ENCODE measurements around the gene LAMA3. TPM values are rescaled to one million over a fixed set of nuclear protein-coding genes. Genes with fewer than 3 reads are reported as not detected.

LAMA3 gene
- total RNA-seq, 2 donors from 2014 or later, result 0.19 TPM; not detected in 1

DNA sequence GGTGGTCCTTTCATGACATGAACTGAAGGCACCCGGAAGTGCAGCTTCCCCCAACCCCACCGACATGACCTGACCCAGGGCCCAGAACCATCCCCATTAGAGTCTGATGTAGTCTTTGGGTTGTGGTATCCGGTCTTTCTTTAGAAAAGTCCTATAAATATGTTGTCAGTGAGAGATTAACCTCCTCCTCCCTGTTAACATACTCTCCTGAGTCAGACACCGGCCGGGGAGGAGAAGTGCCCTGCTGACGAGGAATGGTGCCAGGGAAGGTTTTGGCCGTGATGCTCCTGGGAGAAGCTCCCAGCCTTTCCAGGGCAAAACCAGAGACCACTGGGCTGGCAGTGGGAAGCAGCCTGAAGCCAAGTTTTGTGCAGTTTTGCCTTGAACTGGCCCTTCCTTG, 109.0 kb downstream of the LAMA3 start:
- H3K27ac Mint-ChIP-seq, result no peak overlapping the region
- ATAC-seq (replicated peaks in 1 of 2), result no peak

DNA sequence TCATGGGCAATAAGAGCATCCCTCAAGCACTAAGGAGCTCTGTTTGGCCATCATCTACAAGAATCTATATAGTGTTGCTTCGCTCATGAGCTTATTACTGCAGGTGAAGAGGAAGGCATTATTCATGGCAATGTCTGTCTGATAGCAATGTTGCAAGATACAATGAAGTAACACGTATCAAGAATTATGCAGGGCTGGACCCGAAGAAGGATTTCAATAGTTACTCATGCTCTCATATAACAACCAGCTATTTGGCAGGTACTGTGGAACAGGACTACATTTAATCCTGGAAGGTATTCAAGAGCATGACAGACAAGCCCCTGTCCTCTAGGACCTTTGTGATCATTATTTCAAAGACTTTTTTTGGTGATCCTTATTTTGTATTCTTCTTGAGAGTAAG, 109.6 kb downstream of the LAMA3 start:
- ATAC-seq (replicated peaks in 1 of 2) (no peak), DNase-seq (no peak)
- no peak overlapping the region for H3K27ac Mint-ChIP-seq
- no peak overlapping the region for H3K4me3 Mint-ChIP-seq
- H3K4me1 Mint-ChIP-seq (ENCODE audit: low read depth), result no peaks in the 10 kb centered on the region
- H3K27me3 Mint-ChIP-seq (ENCODE audit: low read depth), result peaks cover 5% of the 10 kb centered on the region
- H3K36me3 Mint-ChIP-seq (ENCODE audit: insufficient read depth in 2 of 2), result no peaks in the 10 kb centered on the region
- peaks cover 0 to 3% of the 10 kb centered on the region in 2 donors for H3K9me3 Mint-ChIP-seq

More for the DNA sequence above, 109.0 kb downstream of the LAMA3 start:
- H3K36me3 Mint-ChIP-seq (ENCODE audit: insufficient read depth in 2 of 2), result no peaks in the 10 kb centered on the region
- DNase-seq, result no peak
- H3K4me3 Mint-ChIP-seq, result no peak overlapping the region
- peaks cover 0 to 3% of the 10 kb centered on the region in 2 donors for H3K9me3 Mint-ChIP-seq
- no peaks in the 10 kb centered on the region for H3K4me1 Mint-ChIP-seq (ENCODE audit: low read depth)
- peaks cover 5% of the 10 kb centered on the region for H3K27me3 Mint-ChIP-seq (ENCODE audit: low read depth)

DNA sequence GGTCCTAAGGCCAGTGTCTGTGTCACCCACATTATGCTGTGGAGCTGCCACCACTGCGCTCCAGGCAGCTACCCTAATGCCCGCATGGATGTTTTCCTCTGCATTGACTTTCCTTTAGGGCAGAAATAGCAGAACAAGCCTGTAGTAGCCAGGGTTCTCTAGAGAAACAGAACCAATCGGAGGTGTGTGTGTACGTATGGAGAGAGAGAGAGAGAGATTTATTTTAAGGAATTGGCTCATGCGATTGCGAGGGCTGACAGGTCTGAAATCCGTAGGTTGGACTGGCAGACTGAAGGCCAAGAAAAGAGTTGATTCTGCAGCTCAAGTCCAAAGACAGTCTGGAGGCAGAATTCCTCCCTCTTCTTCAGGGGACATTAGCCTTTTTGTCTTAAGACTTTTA, 110.3 kb downstream of the LAMA3 start:
- no peak overlapping the region for H3K27ac Mint-ChIP-seq

DNA sequence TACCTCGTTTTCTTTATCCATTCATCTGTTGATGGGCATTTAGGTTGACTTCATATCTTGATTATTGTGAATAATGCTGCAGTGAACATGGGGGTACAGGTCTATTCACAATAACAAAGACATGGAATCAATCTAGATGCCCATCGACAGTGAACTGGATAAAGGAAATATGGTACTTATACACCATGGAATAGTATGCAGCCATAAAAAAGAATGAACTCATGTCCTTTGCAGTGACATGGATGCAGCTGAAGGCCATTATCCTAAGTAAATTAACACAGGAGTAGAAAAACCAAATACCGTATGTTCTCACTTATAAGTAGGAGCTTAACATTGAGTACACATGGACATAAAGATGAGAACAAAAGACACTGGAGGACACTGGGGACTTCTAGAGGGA, 111.6 kb downstream of the LAMA3 start:
- DNase-seq (no peak), ATAC-seq (replicated peaks in 1 of 2) (no peak)
- peaks cover 5% of the 10 kb centered on the region for H3K27me3 Mint-ChIP-seq (ENCODE audit: low read depth)
- no peak overlapping the region for H3K27ac Mint-ChIP-seq
- peaks cover 0 to 3% of the 10 kb centered on the region in 2 donors for H3K9me3 Mint-ChIP-seq
- no peaks in the 10 kb centered on the region for H3K36me3 Mint-ChIP-seq (ENCODE audit: insufficient read depth in 2 of 2)
- no peak overlapping the region for H3K4me3 Mint-ChIP-seq
- H3K4me1 Mint-ChIP-seq (ENCODE audit: low read depth), result no peaks in the 10 kb centered on the region

More for the DNA sequence above, 110.3 kb downstream of the LAMA3 start:
- H3K4me3 Mint-ChIP-seq, result no peak overlapping the region
- H3K36me3 Mint-ChIP-seq (ENCODE audit: insufficient read depth in 2 of 2), result no peaks in the 10 kb centered on the region
- H3K9me3 Mint-ChIP-seq, result peaks cover 0 to 3% of the 10 kb centered on the region in 2 donors
- DNase-seq (no peak), ATAC-seq (replicated peaks in 1 of 2) (no peak)
- peaks cover 5% of the 10 kb centered on the region for H3K27me3 Mint-ChIP-seq (ENCODE audit: low read depth)
- H3K4me1 Mint-ChIP-seq (ENCODE audit: low read depth), result no peaks in the 10 kb centered on the region

DNA sequence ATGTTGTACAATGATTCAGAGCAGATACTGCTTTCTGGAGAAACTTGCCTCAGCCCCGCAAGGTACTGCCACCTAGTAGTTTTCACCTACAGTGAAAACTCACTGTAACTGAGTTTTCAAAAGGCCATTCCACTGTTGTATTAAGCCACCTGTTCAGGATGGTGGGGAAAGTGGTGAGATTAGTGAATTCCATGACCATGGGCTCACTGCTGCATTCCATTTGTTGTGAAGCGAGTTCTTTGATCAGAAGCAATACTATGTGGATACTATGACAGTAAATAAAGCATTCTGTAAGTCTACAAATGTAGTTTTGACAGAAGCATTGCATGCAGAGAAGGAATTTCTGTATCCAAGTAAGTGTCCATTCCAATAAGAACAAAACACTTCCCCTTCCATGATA, 113.6 kb downstream of the LAMA3 start:
- no peak for DNase-seq
- Mint-ChIP-seq H3K4me3 (no peak overlapping the region), H3K27ac (no peak overlapping the region), H3K27me3 (ENCODE audit: low read depth) (peaks cover 5% of the 10 kb centered on the region), H3K4me1 (ENCODE audit: low read depth) (no peaks in the 10 kb centered on the region), H3K36me3 (ENCODE audit: insufficient read depth in 2 of 2) (no peaks in the 10 kb centered on the region), H3K9me3 (peaks cover 3% of the 10 kb centered on the region in 2 donors)
- ATAC-seq (replicated peaks in 1 of 2), result no peak

DNA sequence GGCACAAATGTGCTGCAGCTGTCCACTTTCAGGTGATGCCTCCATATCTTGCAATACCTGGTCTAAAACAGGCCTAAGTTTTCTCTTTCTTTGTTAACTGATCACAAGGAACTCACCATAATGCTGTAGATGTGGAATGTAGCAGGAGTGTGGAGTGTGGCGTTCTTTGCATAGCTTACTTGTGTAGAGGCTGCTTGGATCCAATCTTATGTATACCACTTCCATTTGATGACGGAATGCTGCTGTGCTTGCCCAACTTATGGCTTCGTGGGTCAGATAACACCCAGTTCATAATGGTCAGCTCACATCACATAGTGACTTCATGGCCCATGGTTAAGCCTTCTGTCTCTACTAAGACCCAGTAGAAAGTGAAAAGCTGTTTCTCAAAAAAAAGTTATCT, 114.5 kb downstream of the LAMA3 start:
- DNase-seq (no peak), ATAC-seq (replicated peaks in 1 of 2) (no peak)
- no peaks in the 10 kb centered on the region for H3K27me3 Mint-ChIP-seq (ENCODE audit: low read depth)

DNA sequence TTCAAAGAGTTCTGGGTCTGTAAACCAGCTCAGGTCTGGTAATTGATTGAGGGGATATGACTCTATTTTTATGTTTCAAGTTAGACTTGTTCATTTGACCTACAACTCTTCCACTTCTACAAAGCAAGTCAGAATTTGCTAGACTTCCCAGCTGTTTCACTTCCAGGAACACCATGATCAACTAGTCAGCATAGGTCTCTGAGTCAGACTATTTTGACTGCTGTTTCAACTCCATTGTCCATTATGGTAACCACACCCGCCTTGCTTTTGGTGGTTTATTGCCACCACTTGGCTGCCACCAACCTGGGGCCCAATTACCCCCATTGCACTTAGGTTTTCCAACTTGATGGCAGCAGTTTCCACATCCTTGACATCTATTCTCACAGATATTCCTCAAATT, 116.6 kb downstream of the LAMA3 start:
- H3K4me1 Mint-ChIP-seq (ENCODE audit: low read depth), result peaks cover 9% of the 10 kb centered on the region
- H3K27me3 Mint-ChIP-seq (ENCODE audit: low read depth), result no peaks in the 10 kb centered on the region
- H3K36me3 Mint-ChIP-seq (ENCODE audit: insufficient read depth in 2 of 2), result no peaks in the 10 kb centered on the region
- H3K27ac Mint-ChIP-seq, result no peak overlapping the region
- peaks cover 2 to 3% of the 10 kb centered on the region in 2 donors for H3K9me3 Mint-ChIP-seq
- DNase-seq (no peak), ATAC-seq (replicated peaks in 1 of 2) (peak in 1 of 2 donors; percentile 66)
- H3K4me3 Mint-ChIP-seq, result no peak overlapping the region

More for the DNA sequence above, 114.5 kb downstream of the LAMA3 start:
- Mint-ChIP-seq H3K36me3 (ENCODE audit: insufficient read depth in 2 of 2) (no peaks in the 10 kb centered on the region), H3K4me3 (no peak overlapping the region), H3K27ac (no peak overlapping the region), H3K4me1 (ENCODE audit: low read depth) (no peaks in the 10 kb centered on the region), H3K9me3 (peaks cover 3% of the 10 kb centered on the region in 2 donors)

DNA sequence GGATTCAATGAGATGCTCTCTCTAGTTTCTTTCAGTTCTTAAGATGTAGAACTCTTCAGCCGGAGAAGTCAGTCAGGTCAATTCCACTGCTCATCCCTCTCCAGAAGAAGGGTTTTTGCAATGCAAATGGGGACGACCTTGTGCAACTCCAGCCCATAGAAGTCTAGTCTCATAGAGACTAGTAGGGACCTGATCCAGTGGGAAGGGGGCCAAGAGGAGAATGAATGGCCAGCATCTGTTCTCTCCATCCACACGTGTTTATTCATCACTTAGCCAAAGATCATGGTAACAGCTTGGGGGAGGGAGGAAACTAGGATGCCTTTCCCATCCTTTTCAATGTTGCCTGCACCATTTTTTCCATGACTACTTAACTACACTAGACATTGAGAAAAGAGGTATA, 120.2 kb downstream of the LAMA3 start:
- Mint-ChIP-seq H3K9me3 (peaks cover 0 to 3% of the 10 kb centered on the region in 2 donors), H3K4me1 (ENCODE audit: low read depth) (peaks cover 15% of the 10 kb centered on the region)

DNA sequence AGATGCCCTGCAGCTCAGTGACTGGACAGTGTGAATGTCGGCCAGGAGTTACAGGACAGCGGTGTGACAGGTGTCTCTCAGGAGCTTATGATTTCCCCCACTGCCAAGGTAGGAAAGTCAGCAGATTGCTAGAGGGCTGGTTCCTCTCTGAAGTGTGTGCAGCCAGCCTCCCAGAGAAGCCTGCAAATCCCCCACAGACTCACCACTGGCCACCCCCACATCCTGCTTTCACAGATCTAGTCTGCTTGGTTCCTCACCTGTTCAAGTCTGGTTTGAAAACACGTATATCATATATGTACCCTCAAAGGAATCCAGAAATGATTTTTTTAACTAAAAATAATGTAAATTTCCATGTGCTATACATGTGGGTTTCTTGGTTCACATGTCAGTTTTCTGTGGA, 121.1 kb downstream of the LAMA3 start:
- Mint-ChIP-seq H3K36me3 (ENCODE audit: insufficient read depth in 2 of 2) (no peaks in the 10 kb centered on the region), H3K9me3 (peaks cover 0 to 3% of the 10 kb centered on the region in 2 donors), H3K27ac (no peak overlapping the region), H3K4me1 (ENCODE audit: low read depth) (peaks cover 15% of the 10 kb centered on the region), H3K27me3 (ENCODE audit: low read depth) (no peaks in the 10 kb centered on the region), H3K4me3 (no peak overlapping the region)
- DNase-seq (peak in 1 of 2 donors; percentile 44), ATAC-seq (replicated peaks in 1 of 2) (peak; percentile 87 to 89)

More for the DNA sequence above, 120.2 kb downstream of the LAMA3 start:
- Mint-ChIP-seq H3K4me3 (no peak overlapping the region), H3K27me3 (ENCODE audit: low read depth) (no peaks in the 10 kb centered on the region), H3K27ac (no peak overlapping the region), H3K36me3 (ENCODE audit: insufficient read depth in 2 of 2) (no peaks in the 10 kb centered on the region)
- ATAC-seq (replicated peaks in 1 of 2), result no peak
- DNase-seq, result no peak

DNA sequence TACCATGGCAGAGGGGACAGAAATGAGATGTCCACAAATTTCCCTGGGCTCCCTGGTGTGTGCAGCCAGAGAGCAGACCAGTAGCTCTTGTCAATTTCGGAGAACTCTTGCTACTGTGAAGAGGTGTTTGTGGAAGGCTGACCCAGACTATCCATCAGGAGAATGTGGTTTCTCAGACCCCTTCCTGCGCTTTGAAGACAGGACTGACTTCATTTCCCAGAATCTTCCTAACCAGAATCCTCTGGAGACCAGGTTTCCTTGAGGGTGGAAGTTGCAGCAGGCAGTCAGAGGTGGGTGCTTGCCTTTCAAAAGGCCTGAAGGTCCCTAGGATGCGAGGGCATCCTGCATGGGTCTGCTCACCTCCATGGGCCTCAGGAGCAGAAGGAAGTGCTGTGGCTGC, 121.9 kb downstream of the LAMA3 start:
- no peak overlapping the region for H3K4me3 Mint-ChIP-seq
- peaks cover 15% of the 10 kb centered on the region for H3K4me1 Mint-ChIP-seq (ENCODE audit: low read depth)
- H3K36me3 Mint-ChIP-seq (ENCODE audit: insufficient read depth in 2 of 2), result no peaks in the 10 kb centered on the region
- DNase-seq (no peak), ATAC-seq (replicated peaks in 1 of 2) (no peak)
- H3K9me3 Mint-ChIP-seq, result peaks cover 0 to 3% of the 10 kb centered on the region in 2 donors
- no peaks in the 10 kb centered on the region for H3K27me3 Mint-ChIP-seq (ENCODE audit: low read depth)
- no peak overlapping the region for H3K27ac Mint-ChIP-seq

DNA sequence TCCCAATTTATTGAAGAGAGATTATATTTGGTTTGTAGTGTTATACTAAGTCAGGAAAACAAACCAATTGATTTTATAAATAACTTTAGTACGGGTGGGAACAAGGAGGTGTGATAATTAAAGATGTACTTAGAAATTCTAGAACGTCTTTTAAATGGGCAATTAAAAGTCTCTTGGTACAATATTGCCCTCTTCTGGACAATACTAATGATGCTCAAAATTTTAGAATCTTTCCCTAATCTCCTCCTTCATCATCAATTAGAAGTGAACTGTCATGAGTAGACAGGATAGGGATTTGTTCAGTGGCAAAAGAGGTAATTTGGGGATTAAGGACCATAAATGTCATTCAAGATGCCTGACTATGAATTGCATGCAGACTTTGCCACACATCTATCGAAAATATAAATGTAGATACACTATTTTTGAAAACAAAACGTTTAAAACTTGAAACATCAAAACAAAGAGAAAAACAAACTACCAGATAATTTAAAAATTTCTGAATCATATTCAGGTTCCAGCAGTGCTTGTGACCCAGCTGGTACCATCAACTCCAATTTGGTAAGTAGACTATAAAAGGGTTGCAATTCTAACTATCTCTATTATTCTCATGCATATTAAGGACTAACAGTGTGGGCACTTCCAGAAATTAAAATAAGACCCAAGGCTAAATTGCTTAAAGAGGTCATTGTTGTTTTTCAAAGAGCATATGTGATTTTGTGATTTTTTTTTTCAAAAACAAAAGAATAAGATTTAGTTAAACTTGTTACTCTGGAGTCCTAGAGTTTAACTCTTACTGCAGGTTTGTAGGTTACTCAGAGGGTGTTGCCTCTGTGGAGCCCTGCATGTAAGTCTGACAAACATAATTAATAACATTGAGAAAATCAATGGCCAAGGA, 123.5 kb downstream of the LAMA3 start:
- Mint-ChIP-seq H3K27me3 (ENCODE audit: low read depth) (no peaks in the 10 kb centered on the region), H3K27ac (peak overlapping the region; percentile 49), H3K36me3 (ENCODE audit: insufficient read depth in 2 of 2) (no peaks in the 10 kb centered on the region), H3K4me3 (no peak overlapping the region), H3K4me1 (ENCODE audit: low read depth) (peaks cover 15% of the 10 kb centered on the region), H3K9me3 (no peaks in the 10 kb centered on the region)
- DNase-seq (no peak), ATAC-seq (replicated peaks in 1 of 2) (no peak)

DNA sequence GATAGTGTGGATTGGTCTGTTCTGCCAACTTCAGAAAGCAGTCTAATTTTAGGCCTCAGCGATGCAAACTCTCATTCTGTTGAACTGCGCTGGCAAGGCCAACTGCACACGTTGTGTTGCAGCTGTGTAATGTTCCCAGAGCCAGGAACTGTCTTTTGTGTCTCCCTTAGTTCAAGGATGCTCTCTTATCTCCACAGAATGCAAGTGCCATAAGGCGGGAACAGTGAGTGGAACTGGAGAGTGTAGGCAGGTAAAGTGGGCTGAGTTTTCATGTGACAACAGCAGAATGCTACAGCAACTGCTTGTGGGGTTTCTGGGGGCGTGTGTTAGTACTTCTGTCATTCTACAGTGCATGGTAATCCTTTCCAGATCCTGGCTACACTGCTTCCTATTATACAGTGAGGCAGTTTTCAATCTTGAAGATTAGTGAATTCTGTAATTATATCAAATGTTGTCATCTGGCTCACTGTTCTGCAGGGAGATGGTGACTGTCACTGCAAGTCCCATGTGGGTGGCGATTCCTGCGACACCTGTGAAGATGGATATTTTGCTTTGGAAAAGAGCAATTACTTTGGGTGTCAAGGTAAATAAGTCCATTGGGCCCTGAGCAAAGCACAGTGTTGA, 125.8 kb downstream of the LAMA3 start:
- no peak for ATAC-seq (replicated peaks in 1 of 2)
- peaks cover 14% of the 10 kb centered on the region for H3K4me1 Mint-ChIP-seq (ENCODE audit: low read depth)
- H3K4me3 Mint-ChIP-seq, result no peak overlapping the region
- H3K27me3 Mint-ChIP-seq (ENCODE audit: low read depth), result no peaks in the 10 kb centered on the region
- H3K9me3 Mint-ChIP-seq, result no peaks in the 10 kb centered on the region
- no peak for DNase-seq
- H3K27ac Mint-ChIP-seq, result no peak overlapping the region
- H3K36me3 Mint-ChIP-seq (ENCODE audit: insufficient read depth in 2 of 2), result no peaks in the 10 kb centered on the region

DNA sequence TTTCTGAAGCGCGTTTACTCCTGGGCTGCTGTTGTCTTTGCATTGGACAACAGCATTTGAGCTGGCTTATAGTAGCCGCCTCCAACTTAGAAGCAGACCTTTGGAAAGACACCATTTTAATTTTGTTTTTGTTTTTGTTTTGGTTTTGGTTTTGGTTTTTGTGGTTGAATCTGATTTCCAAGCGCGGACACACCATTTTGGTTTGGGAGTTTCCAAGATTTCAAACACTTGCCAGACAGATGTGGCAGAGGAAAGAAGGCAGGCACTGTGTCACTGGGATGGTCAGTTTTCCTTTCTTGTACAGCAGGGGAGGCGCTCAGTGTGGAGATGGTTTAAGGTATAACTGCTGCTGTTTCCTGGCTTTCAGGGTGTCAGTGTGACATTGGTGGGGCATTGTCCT, 126.8 kb downstream of the LAMA3 start:
- peaks cover under 1% of the 10 kb centered on the region for H3K27me3 Mint-ChIP-seq (ENCODE audit: low read depth)
- DNase-seq (no peak), ATAC-seq (replicated peaks in 1 of 2) (no peak)
- peaks cover 5% of the 10 kb centered on the region for H3K4me1 Mint-ChIP-seq (ENCODE audit: low read depth)
- H3K36me3 Mint-ChIP-seq (ENCODE audit: insufficient read depth in 2 of 2), result no peaks in the 10 kb centered on the region
- H3K27ac Mint-ChIP-seq, result no peak overlapping the region
- H3K4me3 Mint-ChIP-seq, result no peak overlapping the region
- no peaks in the 10 kb centered on the region for H3K9me3 Mint-ChIP-seq

Measured in activated T-cell treated with anti-CD3 and anti-CD28 coated beads, Interleukin-2, amount 50 U/mL, for 72 hours (primary cell).